HG02623 (cell line): Measurements from ENCODE around the gene HEBP2.
"Not testable (repeated sequence)": the region's sequence is repeated elsewhere in the genome, so short reads cannot be mapped to it uniquely, and the experiment has no call there.

ENCODE experiments used
- ATAC-seq: cut with Tn5 transposase; IDR thresholded peaks from one replicate; pipeline ENCODE4 v1.9.1; 2021; ENCODE audit warnings: moderate library complexity; ENCODE audit not compliant: unreplicated experiment

The HEBP2 gene

DNA sequence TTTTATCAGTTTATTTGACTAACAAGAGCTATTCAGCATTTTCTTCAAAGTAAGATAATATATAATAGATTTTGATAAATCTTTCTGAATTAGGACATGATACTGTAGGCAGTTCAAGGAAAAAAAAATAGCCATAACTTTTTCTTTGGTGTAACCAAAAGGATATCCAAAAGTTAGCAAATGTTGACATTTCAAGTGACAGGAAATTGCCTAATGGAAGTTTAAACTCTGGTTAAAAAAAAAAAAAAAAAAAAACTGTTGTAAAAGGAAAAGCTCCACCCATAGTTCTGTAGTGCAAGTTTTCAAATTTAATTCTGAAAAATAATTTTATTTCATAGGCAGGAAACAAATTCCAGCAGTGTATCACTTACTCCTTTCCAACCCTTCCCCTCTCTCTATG lies 18.8 kb downstream of the HEBP2 start:
- ATAC-seq = no peak

DNA sequence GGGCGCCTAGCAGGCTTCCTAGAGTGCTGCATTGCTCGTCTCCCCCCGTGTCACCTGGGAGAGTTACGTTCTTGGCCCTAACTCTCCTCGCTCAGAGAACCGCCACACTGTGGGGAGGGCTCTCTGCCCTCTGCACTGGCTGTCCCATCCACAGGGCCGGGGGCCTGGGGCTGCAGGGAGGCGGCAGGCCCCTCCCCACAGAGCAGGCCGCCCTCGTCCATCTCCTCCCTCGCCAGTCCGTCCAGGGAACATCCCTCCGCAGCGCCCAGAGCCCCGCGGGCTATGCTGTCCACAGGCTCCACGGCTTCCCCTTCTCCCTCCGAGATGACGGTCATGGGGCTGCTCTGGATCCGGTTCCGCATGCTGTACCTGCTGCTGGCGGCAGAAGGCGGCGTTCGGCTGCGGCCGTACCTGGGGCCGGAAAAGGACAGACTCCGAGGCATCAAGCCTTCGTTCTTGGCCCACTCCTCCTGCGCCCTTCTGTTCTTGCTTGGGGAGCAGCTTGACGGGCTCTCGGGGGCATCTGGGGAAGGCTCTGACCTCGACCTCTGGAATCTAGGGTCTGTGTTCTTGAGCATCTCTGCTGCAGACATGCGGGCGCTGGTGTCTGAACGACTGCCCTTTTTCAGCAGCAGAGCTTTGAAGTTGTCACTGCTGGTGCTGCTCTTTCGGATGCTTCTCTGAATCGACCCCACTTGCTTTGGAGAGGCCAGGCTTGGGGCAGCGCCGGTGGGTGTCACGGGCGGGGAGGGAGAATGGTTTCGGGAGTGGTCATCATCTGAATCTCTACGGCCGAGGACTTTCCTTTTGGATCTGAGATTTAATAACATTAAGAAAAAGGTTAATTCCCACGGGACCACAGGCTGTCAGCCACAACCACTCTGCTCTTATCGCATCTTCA lies 20.2 kb downstream of the HEBP2 start:
- no peak for ATAC-seq

DNA sequence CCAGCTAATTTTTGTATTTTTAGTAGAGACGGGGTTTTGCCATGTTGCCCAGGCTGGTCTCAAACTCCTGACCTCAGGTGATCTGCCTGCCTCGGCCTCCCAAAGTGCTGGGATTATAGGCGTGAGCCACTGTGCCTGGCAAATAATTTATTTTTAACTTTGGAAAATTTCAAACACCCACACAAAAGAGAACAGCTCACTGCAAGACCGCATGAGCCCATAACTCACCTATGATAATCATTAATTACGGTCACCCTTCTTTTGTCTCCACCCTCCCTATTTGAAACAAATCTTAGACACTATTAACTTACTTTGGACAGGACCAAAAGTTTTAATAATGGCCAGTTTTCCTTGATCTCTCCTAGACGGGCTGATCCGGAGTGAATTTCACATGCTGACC lies 21.2 kb downstream of the HEBP2 start:
- not testable (repeated sequence) for ATAC-seq

DNA sequence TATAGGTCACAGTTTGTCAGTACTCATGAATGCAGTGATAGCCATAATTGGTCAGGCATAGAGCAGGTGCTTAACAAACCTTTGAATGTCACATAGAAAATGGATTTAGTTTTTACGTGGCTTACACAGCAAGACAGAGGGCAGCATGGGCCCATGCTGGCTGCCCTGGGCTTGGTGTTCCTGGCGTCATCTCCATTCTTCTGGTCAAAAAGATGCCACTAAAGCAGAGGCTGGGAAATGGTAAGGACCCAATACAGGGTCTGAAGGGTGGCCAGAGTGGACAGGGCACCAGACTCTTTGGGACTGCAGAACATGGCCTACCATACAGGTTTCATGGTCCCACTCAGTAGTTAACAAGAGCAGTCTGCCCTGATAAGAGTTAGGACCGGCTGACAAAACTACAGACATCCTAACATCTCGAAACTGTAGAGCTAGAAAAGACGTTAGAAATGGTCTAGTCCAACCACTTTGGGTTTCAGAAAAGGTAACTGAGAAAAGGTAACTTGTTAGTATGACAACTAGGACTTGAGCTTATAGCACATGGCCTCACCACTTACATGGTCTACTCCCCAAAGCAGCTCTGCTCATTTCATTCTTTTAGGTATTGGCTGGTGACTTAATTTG lies 22.6 kb downstream of the HEBP2 start:
- no peak for ATAC-seq

DNA sequence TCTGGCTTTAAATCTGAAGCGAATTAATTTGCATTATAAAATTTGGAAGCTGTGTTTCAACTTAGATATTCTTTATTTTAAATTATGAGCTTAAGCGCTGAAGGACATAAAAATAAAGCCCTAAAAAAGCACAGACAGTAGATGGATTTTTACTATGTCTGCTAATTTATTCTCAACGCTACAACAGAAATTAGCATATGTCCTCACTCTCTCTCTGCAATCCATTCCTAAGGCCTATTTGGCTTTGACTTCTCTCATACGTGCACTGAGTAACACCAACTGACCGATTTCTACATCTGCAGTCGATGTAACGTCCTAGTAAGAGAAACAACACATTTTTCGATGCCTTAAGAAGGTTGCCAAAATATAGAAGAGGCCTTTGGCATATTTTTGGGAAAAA lies 23.7 kb downstream of the HEBP2 start:
- no peak for ATAC-seq

GRCh38 chr6:138428944-138429598 lies 25.0 kb downstream of the HEBP2 start:
- no peak for ATAC-seq

DNA sequence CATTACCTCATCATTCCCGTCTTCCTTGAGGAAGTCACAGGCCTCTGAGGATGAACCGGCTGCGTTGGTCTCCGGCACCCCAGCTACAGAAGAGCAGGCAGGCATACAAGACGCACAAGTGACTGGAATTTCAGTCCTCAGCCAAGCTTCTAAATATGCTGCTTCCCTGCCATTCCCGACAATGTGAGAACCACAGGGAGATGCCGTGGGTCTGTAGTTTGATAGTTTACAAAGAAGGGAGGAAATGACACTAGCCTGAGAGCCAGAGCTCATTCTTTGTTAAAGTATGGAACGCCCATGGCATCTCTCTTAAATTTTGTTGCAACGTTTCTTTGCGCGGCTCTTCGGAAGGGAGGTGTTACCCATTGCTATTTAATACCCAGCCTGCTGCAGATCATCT lies 25.7 kb downstream of the HEBP2 start:
- ATAC-seq = no peak

GRCh38 chr6:138430361-138431145 lies 26.5 kb downstream of the HEBP2 start:
- no peak for ATAC-seq

DNA sequence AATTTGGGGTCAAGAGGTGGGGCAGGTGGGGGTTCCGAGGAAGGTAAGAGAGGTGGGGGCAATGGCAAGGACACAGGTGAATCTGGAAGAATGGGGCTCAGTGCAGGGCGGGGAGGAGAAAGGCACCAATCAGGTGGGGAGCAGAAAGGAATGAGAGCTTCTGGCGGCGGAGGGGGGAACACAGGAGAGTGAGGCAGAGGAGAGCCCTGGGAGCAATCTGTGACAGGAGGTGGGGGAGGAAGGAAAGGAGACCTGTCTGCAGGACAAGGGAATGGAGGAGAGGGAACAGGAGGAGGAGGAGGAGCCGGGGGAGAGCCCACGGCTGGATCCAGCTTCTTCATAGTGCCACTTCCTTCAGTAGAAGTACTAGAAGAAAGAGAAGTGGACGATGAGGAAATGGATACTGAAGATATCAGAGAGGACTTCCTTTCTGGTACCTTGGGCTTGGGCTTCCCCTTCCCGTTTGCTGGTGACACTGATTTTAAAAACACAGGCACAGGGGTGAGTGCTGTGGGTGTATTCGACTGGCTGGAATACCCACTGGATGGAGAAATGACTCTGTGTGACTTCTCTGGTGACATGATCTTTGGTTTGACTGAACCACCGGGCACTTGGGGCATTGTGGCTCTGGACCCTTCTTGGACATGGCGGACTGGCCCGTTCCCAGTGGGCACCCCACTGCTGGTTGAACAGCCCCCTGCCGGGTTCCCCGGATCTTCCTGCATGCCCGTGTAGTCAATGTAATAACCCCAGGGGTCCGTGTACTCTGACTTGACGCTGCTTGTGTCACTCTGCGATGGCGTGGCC lies 27.4 kb downstream of the HEBP2 start:
- ATAC-seq = no peak

DNA sequence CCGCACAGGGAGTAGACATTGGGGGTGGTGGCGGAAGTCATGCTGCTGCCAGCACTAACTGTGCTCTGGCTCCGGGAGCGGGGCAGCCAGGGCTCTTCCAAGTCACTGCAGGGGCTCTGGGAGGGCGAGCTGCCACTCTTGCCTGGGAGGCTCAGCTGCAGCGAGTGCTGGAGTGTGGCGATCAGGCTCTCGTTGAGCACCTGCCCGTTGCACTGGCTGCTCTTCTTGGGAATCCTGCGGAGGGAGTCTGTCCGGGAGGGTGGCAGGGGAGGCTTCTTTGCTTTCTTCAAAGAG lies 28.0 kb downstream of the HEBP2 start:
- no peak for ATAC-seq

- no peak for ATAC-seq
Observed at GRCh38 chr6:138434096-138434495, 30.1 kb downstream of the HEBP2 start.

- no peak for ATAC-seq
Observed at GRCh38 chr6:138434925-138435324, 30.9 kb downstream of the HEBP2 start.

DNA sequence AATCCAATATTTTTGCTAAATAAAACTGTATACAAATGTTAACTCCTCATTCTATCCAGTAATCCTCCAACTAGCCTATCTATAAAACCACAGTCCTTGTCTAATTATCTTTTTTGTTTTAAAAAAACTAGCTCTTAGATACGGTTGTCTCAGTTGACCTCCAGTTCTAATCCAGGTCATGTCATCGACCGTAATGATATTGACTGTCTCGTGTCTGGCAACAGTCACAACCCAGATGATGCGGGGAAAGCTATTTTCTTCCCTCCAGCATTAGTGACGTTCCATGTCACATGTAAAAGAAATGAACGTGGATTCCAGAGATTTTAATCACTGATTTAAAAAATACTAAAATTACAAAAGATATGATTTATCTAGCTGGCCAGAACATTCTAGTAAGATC lies 35.5 kb downstream of the HEBP2 start:
- ATAC-seq = no peak

- ATAC-seq = no peak
Observed at GRCh38 chr6:138440296-138440695, 36.3 kb downstream of the HEBP2 start.

DNA sequence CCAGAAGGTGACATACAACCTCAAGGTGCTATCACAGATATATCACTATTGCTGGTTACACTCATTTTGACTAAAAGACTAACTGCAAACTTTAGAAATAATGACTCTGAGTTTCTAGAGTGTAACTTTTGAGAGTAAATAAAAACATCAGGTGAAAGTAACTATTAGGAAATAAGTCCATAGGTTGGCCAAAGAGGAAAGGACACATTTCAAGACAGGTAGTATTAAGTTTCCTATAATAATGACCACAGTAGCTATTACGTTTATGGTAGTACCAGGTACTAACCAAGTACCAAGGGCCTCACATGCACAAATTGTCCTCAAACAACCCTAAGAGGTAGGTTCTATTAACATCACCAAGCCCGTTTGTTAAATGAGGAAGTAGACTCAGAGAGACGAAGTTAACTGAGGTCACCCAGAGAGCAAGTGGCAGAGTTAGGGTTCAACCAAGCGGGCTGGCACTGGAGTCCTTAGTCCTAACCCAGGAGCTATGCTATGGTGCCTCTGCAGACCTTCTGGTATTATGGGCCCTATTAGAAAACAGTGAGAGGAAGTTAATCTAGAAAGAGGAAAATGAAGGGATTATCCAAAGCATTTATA lies 36.8 kb downstream of the HEBP2 start:
- no peak for ATAC-seq

DNA sequence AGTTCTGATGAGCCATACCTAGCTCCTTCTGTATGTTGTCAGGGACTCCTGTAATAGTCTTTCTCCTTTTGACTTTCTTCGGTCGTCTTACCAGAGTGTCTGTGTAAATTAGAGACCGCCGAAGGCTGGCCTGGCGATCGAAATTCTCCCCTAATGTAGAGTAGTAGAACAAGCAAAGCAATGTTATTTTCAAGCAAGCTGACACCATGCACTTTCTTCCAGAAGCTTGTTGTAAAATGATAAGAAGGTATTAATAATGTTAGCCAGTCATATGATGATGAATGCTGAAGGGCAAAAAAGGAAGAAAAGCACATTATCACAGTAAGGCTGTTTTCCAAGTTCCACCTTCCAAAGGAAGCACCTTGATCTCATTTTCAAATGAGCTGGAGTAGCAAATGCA lies 37.9 kb downstream of the HEBP2 start:
- ATAC-seq = no peak

- no peak for ATAC-seq
Observed at GRCh38 chr6:138442663-138443062, 38.6 kb downstream of the HEBP2 start.

- no peak for ATAC-seq
Observed at GRCh38 chr6:138443979-138444378, 40.0 kb downstream of the HEBP2 start.

DNA sequence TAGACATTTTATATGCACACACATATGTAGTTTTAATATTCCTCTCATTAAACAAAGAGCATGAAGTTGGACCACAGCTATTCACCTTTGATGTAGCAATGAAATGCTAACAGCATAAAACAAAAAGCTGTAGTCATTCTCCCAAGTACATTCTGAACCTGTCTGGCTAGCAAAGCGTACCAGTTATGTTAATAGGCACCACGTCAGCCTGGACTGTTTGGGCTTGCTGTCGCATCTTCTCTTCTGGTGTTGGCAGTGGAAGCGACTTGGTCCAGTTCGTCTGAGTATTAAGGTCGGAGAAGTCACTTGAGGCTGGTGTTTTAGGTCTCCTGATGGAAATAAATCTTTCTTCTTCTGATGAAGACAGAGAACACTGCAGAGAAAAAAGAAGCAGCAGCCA lies 42.8 kb downstream of the HEBP2 start:
- ATAC-seq = no peak

- ATAC-seq = no peak
Observed at GRCh38 chr6:138450445-138450844, 46.4 kb downstream of the HEBP2 start.
